ENCODE data around the gene SRXN1.

SRXN1 gene

GRCh38 chr20:600141-600540 lies 52.9 kb downstream of the SRXN1 start:
- H3F3A ChIP-seq (ENCODE audit: insufficient read depth, low read length): no peaks in the 10 kb centered on the region
- H3K27ac ChIP-seq (ENCODE audit: low read depth, low read length, poor library complexity, severe bottlenecking): no peak overlapping the region
- TF ChIP-seq, protein P1, sequence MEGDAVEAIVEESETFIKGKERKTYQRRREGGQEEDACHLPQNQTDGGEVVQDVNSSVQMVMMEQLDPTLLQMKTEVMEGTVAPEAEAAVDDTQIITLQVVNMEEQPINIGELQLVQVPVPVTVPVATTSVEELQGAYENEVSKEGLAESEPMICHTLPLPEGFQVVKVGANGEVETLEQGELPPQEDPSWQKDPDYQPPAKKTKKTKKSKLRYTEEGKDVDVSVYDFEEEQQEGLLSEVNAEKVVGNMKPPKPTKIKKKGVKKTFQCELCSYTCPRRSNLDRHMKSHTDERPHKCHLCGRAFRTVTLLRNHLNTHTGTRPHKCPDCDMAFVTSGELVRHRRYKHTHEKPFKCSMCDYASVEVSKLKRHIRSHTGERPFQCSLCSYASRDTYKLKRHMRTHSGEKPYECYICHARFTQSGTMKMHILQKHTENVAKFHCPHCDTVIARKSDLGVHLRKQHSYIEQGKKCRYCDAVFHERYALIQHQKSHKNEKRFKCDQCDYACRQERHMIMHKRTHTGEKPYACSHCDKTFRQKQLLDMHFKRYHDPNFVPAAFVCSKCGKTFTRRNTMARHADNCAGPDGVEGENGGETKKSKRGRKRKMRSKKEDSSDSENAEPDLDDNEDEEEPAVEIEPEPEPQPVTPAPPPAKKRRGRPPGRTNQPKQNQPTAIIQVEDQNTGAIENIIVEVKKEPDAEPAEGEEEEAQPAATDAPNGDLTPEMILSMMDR (IDR thresholded peaks at IDR 0.05; ENCODE audit: low read length): no peak
- no peak for TF ChIP-seq EZH2 (IDR thresholded peaks at IDR 0.05; ENCODE audit: borderline replicate concordance, low read length)
- no peaks in the 10 kb centered on the region for H3K79me2 ChIP-seq (ENCODE audit: insufficient read depth, low read length)
- H3K4me3 ChIP-seq (ENCODE audit: low read depth, low read length, poor library complexity, severe bottlenecking): no peak overlapping the region
- H3K4me2 ChIP-seq (ENCODE audit: low read length): no peak overlapping the region
- H3K9me2 ChIP-seq (ENCODE audit: low read depth, low read length): no peaks in the 10 kb centered on the region
- no peaks in the 10 kb centered on the region for H4K20me1 ChIP-seq (ENCODE audit: insufficient read depth, low read length)
- H3K9me3 ChIP-seq (ENCODE audit: low read length): no peaks in the 10 kb centered on the region
- H3K9ac ChIP-seq (ENCODE audit: low read length): no peak overlapping the region
- no peaks in the 10 kb centered on the region for H3K36me3 ChIP-seq (ENCODE audit: insufficient read depth, low read length)
- no peaks in the 10 kb centered on the region for H3K4me1 ChIP-seq (ENCODE audit: insufficient read depth, low read length, severe bottlenecking)
- no peak overlapping the region for H2AFZ ChIP-seq (ENCODE audit: low read length)
- no peaks in the 10 kb centered on the region; the same call in 1 of the 2 replicates for H3K27me3 ChIP-seq (ENCODE audit: insufficient read depth, low read length)

GRCh38 chr20:598133-598850 lies 54.7 kb downstream of the SRXN1 start:
- Histone ChIP-seq H3K27ac (ENCODE audit: low read depth, low read length, poor library complexity, severe bottlenecking) (no peak overlapping the region), H3K36me3 (ENCODE audit: insufficient read depth, low read length) (no peaks in the 10 kb centered on the region), H4K20me1 (ENCODE audit: insufficient read depth, low read length) (no peaks in the 10 kb centered on the region), H3K79me2 (ENCODE audit: insufficient read depth, low read length) (no peaks in the 10 kb centered on the region), H3F3A (ENCODE audit: insufficient read depth, low read length) (no peaks in the 10 kb centered on the region), H3K27me3 (ENCODE audit: insufficient read depth, low read length) (no peaks in the 10 kb centered on the region; the same call in 1 of the 2 replicates), H3K4me3 (ENCODE audit: low read depth, low read length, poor library complexity, severe bottlenecking) (no peak overlapping the region), H2AFZ (ENCODE audit: low read length) (no peak overlapping the region), H3K9me2 (ENCODE audit: low read depth, low read length) (no peaks in the 10 kb centered on the region), H3K9ac (ENCODE audit: low read length) (no peak overlapping the region), H3K9me3 (ENCODE audit: low read length) (no peaks in the 10 kb centered on the region), H3K4me1 (ENCODE audit: insufficient read depth, low read length, severe bottlenecking) (no peaks in the 10 kb centered on the region), H3K4me2 (ENCODE audit: low read length) (no peak overlapping the region)
- TF ChIP-seq, protein P1 (IDR thresholded peaks at IDR 0.05; ENCODE audit: low read length): no peak
- TF ChIP-seq EZH2 (IDR thresholded peaks at IDR 0.05; ENCODE audit: borderline replicate concordance, low read length): no peak

DNA sequence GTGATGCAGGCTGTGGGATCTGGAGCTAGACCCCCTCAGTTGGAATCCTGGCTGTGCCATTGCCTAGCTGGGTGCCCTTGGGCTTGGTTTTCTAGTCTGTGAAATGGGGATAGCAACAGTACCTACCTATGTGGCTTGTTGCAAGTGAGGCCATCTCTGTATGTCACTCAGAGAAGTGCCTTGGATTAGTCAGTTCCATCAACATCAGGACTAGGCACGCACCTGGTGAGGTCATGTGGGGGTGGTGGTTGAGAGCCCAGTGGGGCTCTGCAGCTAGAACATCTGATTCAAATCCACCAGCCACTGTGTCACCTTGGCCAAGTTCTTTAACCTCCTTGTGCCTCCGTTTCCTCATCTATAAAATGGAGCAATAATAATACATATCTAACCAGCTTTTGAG lies 55.4 kb downstream of the SRXN1 start:
- Histone ChIP-seq H3K27me3 (ENCODE audit: insufficient read depth, low read length) (no peaks in the 10 kb centered on the region), H2AFZ (ENCODE audit: low read length) (no peak overlapping the region), H4K20me1 (ENCODE audit: insufficient read depth, low read length) (no peaks in the 10 kb centered on the region), H3K9me2 (ENCODE audit: low read depth, low read length) (no peaks in the 10 kb centered on the region), H3K27ac (ENCODE audit: low read depth, low read length, poor library complexity, severe bottlenecking) (no peak overlapping the region), H3K9ac (ENCODE audit: low read length) (no peak overlapping the region), H3K4me2 (ENCODE audit: low read length) (no peak overlapping the region), H3K9me3 (ENCODE audit: low read length) (no peaks in the 10 kb centered on the region), H3K4me3 (ENCODE audit: low read depth, low read length, poor library complexity, severe bottlenecking) (no peak overlapping the region), H3K36me3 (ENCODE audit: insufficient read depth, low read length) (no peaks in the 10 kb centered on the region), H3K79me2 (ENCODE audit: insufficient read depth, low read length) (no peaks in the 10 kb centered on the region), H3F3A (ENCODE audit: insufficient read depth, low read length) (no peaks in the 10 kb centered on the region), H3K4me1 (ENCODE audit: insufficient read depth, low read length, severe bottlenecking) (no peaks in the 10 kb centered on the region)
- no peak for TF ChIP-seq EZH2 (IDR thresholded peaks at IDR 0.05; ENCODE audit: borderline replicate concordance, low read length)
- TF ChIP-seq, protein P1 (IDR thresholded peaks at IDR 0.05; ENCODE audit: low read length): no peak

Data from OCI-LY1 (cell line).